K562 (cell line): ENCODE results near the gene SLC10A3. TPM values are rescaled to one million over a fixed set of nuclear protein-coding genes. Genes with fewer than 3 reads are reported as not detected.

Experiments used
- ARID2 ChIP-seq: fragments of 450-650 bp; IDR thresholded peaks from 2 replicates; pipeline ENCODE4 v1.6.1; 2017; ENCODE audit warnings: antibody characterized with exemption, mild to moderate bottlenecking
- BRD4 ChIP-seq: fragments of 200-600 bp; sonication (generic); IDR thresholded peaks from 2 replicates; pipeline ENCODE4 v1.6.1; 2017; ENCODE audit warnings: inconsistent platforms
- E2F3 ChIP-seq: fragments of 250-450 bp; sonication (Bioruptor Pico); IDR thresholded peaks from 2 replicates; pipeline ENCODE4 v1.4.0; 2020; ENCODE audit warnings: mild to moderate bottlenecking
- ERF ChIP-seq: fragments of 450-650 bp; formaldehyde crosslinking; IDR thresholded peaks from 2 replicates; pipeline ENCODE4 v1.4.0; 2020; ENCODE audit warnings: mild to moderate bottlenecking, mixed read lengths
- KAT8 ChIP-seq: fragments of 450-650 bp; IDR thresholded peaks from 2 replicates; pipeline ENCODE4 v1.6.1; 2016; ENCODE audit warnings: low read depth, mild to moderate bottlenecking
- MYNN ChIP-seq, 2 experiments: sonication (generic); formaldehyde crosslinking in 1 of 2; IDR thresholded peaks; 2 replicates each; pipeline versions ENCODE4 v1.5.0 to v1.6.1; 2016 to 2020; ENCODE audit warnings: antibody characterized with exemption in 1 of 2, missing genetic modification reagents in 1 of 2
- PCBP2 ChIP-seq: fragments of 200-400 bp; formaldehyde crosslinking; IDR thresholded peaks from 2 replicates; pipeline ENCODE4 v1.6.1; 2018; ENCODE audit warnings: low read length, low read depth, mild to moderate bottlenecking, moderate library complexity; ENCODE audit not compliant: poor library complexity, severe bottlenecking
- SAFB ChIP-seq: fragments of 200-400 bp; formaldehyde crosslinking; IDR thresholded peaks from 2 replicates; pipeline ENCODE4 v1.6.1; 2017; ENCODE audit warnings: low read depth, low read length, borderline replicate concordance
- SIRT6 ChIP-seq: IDR thresholded peaks from one replicate; pipeline ENCODE4 v1.6.1; 2012; ENCODE audit warnings: low read depth, mild to moderate bottlenecking, control low read depth, inconsistent platforms, low read length, moderate library complexity
- SOX6 ChIP-seq: fragments of 450-650 bp; IDR thresholded peaks from 2 replicates; pipeline ENCODE4 v1.6.1; 2014; ENCODE audit warnings: mild to moderate bottlenecking
- SREBF2 ChIP-seq: sonication (generic); formaldehyde crosslinking; IDR thresholded peaks from 2 replicates; pipeline ENCODE4 v1.4.0; 2020; ENCODE audit warnings: mild to moderate bottlenecking, missing genetic modification reagents
- TEAD1 ChIP-seq, 2 experiments: fragments of 450-650 bp in 1 of 2; sonication (generic) in 1 of 2; formaldehyde crosslinking; IDR thresholded peaks; 2 replicates each; pipeline versions ENCODE4 v1.4.0 to v1.8.0; 2020 to 2022; ENCODE audit warnings: mild to moderate bottlenecking in 2 of 2, missing genetic modification reagents in 1 of 2
- TEAD2 ChIP-seq: fragments of 450-650 bp; IDR thresholded peaks from 2 replicates; pipeline ENCODE4 v1.6.1; 2016; ENCODE audit warnings: missing genetic modification characterization, control low read depth, missing compliant biosample characterization
- XRCC4 ChIP-seq: IDR thresholded peaks from one replicate; pipeline ENCODE4 v1.6.1; 2011; ENCODE audit not compliant: insufficient read depth, insufficient read length; ENCODE audit errors: extremely low read depth
- ZBTB17 ChIP-seq: fragments of 450-650 bp; formaldehyde crosslinking; IDR thresholded peaks from 2 replicates; pipeline ENCODE4 v1.4.0; 2020; ENCODE audit warnings: mild to moderate bottlenecking
- ZFP30 ChIP-seq: fragments of 250-450 bp; sonication (Bioruptor Pico); IDR thresholded peaks from 2 replicates; pipeline ENCODE4 v1.8.0; 2022; ENCODE audit warnings: moderate library complexity, mild to moderate bottlenecking, inconsistent platforms, borderline replicate concordance
- ZNF384 ChIP-seq: IDR thresholded peaks from 2 replicates; pipeline ENCODE4 v1.6.1; 2012; ENCODE audit warnings: low read depth, low read length, improper control_type of control experiment
- polyA plus RNA-seq, 8 experiments: library from polyadenylated mRNA; depleted of rRNA in 4 of 8; stranded (reverse) in 5 of 8; unstranded in 3 of 8; fragments of >200 nt; fragmentation: Nextera tagmentation in 2 of 8; fragmentation: Illumina TruSeq in 1 of 8; extraction: Ambion mirVana in 2 of 8; extraction: Trizol in 1 of 8; gene quantifications; 2 replicates each; pipeline versions ENCODE4 v1.2.1 to v1.2.3, GENCODE V29; 2011 to 2014; ENCODE audit warnings: inconsistent platforms in 1 of 8, missing spikeins in 1 of 8
- total RNA-seq, 7 experiments: library from RNA; depleted of rRNA in 6 of 7; stranded (reverse); fragments of >200 nt in 6 of 7; fragmentation: Illumina TruSeq in 2 of 7; extraction: Trizol in 2 of 7; gene quantifications; 2 replicates each; pipeline versions ENCODE4 v1.2.1 to v1.2.3, GENCODE V29; 2011 to 2021; ENCODE audit warnings: low replicate concordance in 1 of 7
- TF ChIP-seq, protein P1 (sequence below): sonication (generic); formaldehyde crosslinking; IDR thresholded peaks from 2 replicates; pipeline ENCODE4 v1.8.1; 2023; ENCODE audit warnings: mild to moderate bottlenecking, missing genetic modification reagents
- TF ChIP-seq, protein P2 (sequence below), 2 experiments: fragments of 450-650 bp in 1 of 2; sonication (generic) in 1 of 2; formaldehyde crosslinking in 1 of 2; IDR thresholded peaks; 2 replicates each; pipeline versions ENCODE4 v1.7.1 to v1.9.0; 2016 to 2022; ENCODE audit warnings: inconsistent platforms in 1 of 2, mild to moderate bottlenecking in 1 of 2, missing genetic modification reagents in 1 of 2

Gene SLC10A3
- total and polyA plus RNA-seq, 9 of the 15 experiments (the other 6 are each of a cell fraction or from before 2014, with no cell fraction given) = 5.2 to 30.6 (median 16.7) TPM

DNA sequence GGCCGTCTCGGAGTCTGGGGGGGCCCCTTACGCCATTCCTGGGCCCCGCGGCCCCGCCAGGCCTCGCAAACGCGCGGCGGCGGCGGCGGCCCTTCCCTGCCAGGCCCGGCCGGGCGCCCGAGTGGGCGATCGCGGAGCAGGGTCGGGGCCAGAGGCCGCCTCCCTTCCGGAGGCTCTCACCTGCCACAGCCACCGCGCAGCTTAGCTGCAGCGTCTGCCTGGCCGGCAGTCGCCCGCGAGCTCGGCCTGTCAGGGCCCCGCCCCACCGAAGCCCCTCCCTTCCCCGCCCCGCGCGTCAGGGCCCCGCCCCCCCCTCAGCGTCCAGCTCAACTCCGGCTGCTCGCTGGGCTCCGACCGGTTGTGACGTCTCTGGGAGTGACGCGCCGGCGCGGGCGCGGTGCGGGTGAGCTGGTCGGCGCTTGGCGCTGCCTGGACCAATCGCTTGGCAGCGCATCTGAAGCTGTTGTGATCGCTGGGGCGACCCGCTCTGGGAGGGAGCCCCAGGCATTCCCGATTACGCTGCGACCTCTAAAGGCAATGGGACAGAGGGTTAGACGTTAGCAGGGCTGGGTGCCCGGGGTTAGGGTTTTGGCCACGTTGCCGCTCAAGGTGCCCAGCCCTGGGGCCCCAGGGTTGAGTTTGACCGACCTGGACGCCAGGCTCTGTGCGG, at the start of gene SLC10A3 (continued):
- TF ChIP-seq, protein P1, sequence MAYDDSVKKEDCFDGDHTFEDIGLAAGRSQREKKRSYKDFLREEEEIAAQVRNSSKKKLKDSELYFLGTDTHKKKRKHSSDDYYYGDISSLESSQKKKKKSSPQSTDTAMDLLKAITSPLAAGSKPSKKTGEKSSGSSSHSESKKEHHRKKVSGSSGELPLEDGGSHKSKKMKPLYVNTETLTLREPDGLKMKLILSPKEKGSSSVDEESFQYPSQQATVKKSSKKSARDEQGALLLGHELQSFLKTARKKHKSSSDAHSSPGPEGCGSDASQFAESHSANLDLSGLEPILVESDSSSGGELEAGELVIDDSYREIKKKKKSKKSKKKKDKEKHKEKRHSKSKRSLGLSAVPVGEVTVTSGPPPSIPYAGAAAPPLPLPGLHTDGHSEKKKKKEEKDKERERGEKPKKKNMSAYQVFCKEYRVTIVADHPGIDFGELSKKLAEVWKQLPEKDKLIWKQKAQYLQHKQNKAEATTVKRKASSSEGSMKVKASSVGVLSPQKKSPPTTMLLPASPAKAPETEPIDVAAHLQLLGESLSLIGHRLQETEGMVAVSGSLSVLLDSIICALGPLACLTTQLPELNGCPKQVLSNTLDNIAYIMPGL = no peak
- TF ChIP-seq ERF (CRISPR knock-in tag) (peak; percentile 22; the same call in 1 of the 2 replicates), SOX6 (no peak), SAFB (no peak), TEAD2 (tag) (no peak), KAT8 (no peak), ARID2 (no peak), XRCC4 (no peak), ZFP30 (CRISPR knock-in tag) (no peak), PCBP2 (no peak), E2F3 (CRISPR knock-in tag) (no peak), BRD4 (no peak), ZBTB17 (CRISPR knock-in tag) (no peak), SIRT6 (no peak), SREBF2 (CRISPR knock-in tag) (no peak), MYNN (IDR thresholded peaks at IDR 0.05) (no peak), MYNN (CRISPR knock-in tag; IDR thresholded peaks at IDR 0.05) (no peak), ZNF384 (no peak), TEAD1 (CRISPR knock-in tag; IDR thresholded peaks at IDR 0.05) (no peak)
- TF ChIP-seq, protein P2, sequence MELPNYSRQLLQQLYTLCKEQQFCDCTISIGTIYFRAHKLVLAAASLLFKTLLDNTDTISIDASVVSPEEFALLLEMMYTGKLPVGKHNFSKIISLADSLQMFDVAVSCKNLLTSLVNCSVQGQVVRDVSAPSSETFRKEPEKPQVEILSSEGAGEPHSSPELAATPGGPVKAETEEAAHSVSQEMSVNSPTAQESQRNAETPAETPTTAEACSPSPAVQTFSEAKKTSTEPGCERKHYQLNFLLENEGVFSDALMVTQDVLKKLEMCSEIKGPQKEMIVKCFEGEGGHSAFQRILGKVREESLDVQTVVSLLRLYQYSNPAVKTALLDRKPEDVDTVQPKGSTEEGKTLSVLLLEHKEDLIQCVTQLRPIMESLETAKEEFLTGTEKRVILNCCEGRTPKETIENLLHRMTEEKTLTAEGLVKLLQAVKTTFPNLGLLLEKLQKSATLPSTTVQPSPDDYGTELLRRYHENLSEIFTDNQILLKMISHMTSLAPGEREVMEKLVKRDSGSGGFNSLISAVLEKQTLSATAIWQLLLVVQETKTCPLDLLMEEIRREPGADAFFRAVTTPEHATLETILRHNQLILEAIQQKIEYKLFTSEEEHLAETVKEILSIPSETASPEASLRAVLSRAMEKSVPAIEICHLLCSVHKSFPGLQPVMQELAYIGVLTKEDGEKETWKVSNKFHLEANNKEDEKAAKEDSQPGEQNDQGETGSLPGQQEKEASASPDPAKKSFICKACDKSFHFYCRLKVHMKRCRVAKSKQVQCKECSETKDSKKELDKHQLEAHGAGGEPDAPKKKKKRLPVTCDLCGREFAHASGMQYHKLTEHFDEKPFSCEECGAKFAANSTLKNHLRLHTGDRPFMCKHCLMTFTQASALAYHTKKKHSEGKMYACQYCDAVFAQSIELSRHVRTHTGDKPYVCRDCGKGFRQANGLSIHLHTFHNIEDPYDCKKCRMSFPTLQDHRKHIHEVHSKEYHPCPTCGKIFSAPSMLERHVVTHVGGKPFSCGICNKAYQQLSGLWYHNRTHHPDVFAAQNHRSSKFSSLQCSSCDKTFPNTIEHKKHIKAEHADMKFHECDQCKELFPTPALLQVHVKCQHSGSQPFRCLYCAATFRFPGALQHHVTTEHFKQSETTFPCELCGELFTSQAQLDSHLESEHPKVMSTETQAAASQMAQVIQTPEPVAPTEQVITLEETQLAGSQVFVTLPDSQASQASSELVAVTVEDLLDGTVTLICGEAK (IDR thresholded peaks at IDR 0.05) = no peak
- TF ChIP-seq, protein P2 (CRISPR knock-in tag; IDR thresholded peaks at IDR 0.05) = no peak
